HepG2 (cell line): Measurements from ENCODE around the gene HOXA6. TPM values are rescaled to one million over a fixed set of nuclear protein-coding genes. Genes with fewer than 3 reads are reported as not detected.

Experiments used
- ATAC-seq: fragments of 200-7000 bp; cut with Tn5 transposase; 3 replicates; pipeline ENCODE4 v1.9.1; 2020; ENCODE audit warnings: mild to moderate bottlenecking, moderate library complexity
- BruUV-seq: library from RNA; stranded (reverse); fragments of 400-500 nt; replicated peaks from 2 replicates; lab custom pipeline; 2021; lab: Mats Ljungman, UMichigan
- CTCF ChIA-PET: fragments of 300-600 bp; formaldehyde crosslinking; extraction: SDS; loops from one replicate; lab custom pipeline; 2021; ENCODE audit warnings: low total read pairs, inconsistent platforms, low intra/inter-chr PET ratio; lab: Yijun Ruan, JAX
- POLR2A ChIA-PET: fragments of 350-600 bp; sonication (Branson Sonifier 250); formaldehyde crosslinking; loops from one replicate; lab custom pipeline; 2020; ENCODE audit warnings: antibody characterized with exemption, inconsistent platforms; lab: Yijun Ruan, JAX
- DNase-seq: peaks from one replicate; pipeline ENCODE4 v3.0.0-alpha.2; 2015; ENCODE audit warnings: low spot score
- FAIRE-seq: peaks from 3 replicates; lab custom pipeline; 2011; peaks lifted over from hg19 to GRCh38; lab: Jason Lieb, UNC
- H2AFZ ChIP-seq: one replicate; pipeline ENCODE4 v1.6.1; 2011; ENCODE audit warnings: low read length, inconsistent platforms
- H3K27ac ChIP-seq: fragments of 300-600 bp; 3 replicates; pipeline ENCODE4 v1.8.0; 2011; ENCODE audit warnings: mixed run types, mild to moderate bottlenecking, mixed read lengths, low read length, inconsistent platforms; ENCODE audit not compliant: insufficient read depth; ENCODE audit errors: extremely low read length
- H3K27me3 ChIP-seq, 2 experiments: fragments of 200-600 bp in 1 of 2; 2 replicates in 1 of 2; 3 replicates in 1 of 2; pipeline versions ENCODE4 v1.6.0 to v1.8.0; 2011; ENCODE audit warnings: low read length in 2 of 2, mild to moderate bottlenecking in 2 of 2, moderate library complexity in 2 of 2, inconsistent platforms in 1 of 2; ENCODE audit not compliant: insufficient read depth in 2 of 2, control insufficient read depth in 1 of 2
- H3K36me3 ChIP-seq, 2 experiments: fragments of 200-600 bp in 1 of 2; replicated peaks in 1 of 2; 2 replicates in 1 of 2; 3 replicates in 1 of 2; pipeline versions ENCODE4 v1.5.1 to v1.8.0; 2011; ENCODE audit warnings: low read length in 2 of 2, inconsistent platforms in 1 of 2; ENCODE audit not compliant: insufficient read depth in 2 of 2, control insufficient read depth in 1 of 2
- H3K4me1 ChIP-seq: 2 replicates; pipeline ENCODE4 v1.5.1; 2012; ENCODE audit warnings: low read length, inconsistent platforms; ENCODE audit not compliant: insufficient read depth
- H3K4me2 ChIP-seq: 2 replicates; pipeline ENCODE4 v1.6.0; 2011; ENCODE audit warnings: low read depth, low read length, inconsistent platforms
- H3K4me3 ChIP-seq, 3 experiments: fragments of 200-600 bp in 1 of 3; sonication (generic), shearing (Covaris generic) in 1 of 3; replicated peaks in 1 of 3; 2 replicates each; pipeline ENCODE4 v1.5.1; 2011 to 2016; ENCODE audit warnings: low read length in 3 of 3, inconsistent platforms in 2 of 3, low read depth in 2 of 3, mild to moderate bottlenecking in 2 of 3, control low read depth in 1 of 3, mixed read lengths in 1 of 3; ENCODE audit not compliant: insufficient read depth in 1 of 3
- H3K79me2 ChIP-seq: one replicate; pipeline ENCODE4 v1.6.1; 2011; ENCODE audit warnings: low read length, inconsistent platforms; ENCODE audit not compliant: insufficient read depth
- H3K9ac ChIP-seq: 2 replicates; pipeline ENCODE4 v1.6.0; 2011; ENCODE audit warnings: mild to moderate bottlenecking, low read depth, low read length, inconsistent platforms; ENCODE audit not compliant: insufficient read depth
- H3K9me3 ChIP-seq: 2 replicates; pipeline ENCODE4 v1.5.1; 2012; ENCODE audit warnings: mild to moderate bottlenecking, low read length
- H4K20me1 ChIP-seq: 2 replicates; pipeline ENCODE4 v1.6.0; 2011; ENCODE audit warnings: inconsistent platforms, mild to moderate bottlenecking, low read length, moderate library complexity; ENCODE audit not compliant: insufficient read depth
- ASH2L ChIP-seq: fragments of 300-600, 200-600 bp; sonication (generic); IDR thresholded peaks from 2 replicates; pipeline ENCODE4 v1.7.0; 2017; ENCODE audit warnings: low read depth, mild to moderate bottlenecking, moderate library complexity, mixed read lengths, low read length; ENCODE audit not compliant: insufficient read length
- CBX2 ChIP-seq, 2 experiments: fragments of 200-600 bp in 1 of 2; sonication (generic); formaldehyde crosslinking in 1 of 2; IDR thresholded peaks; 2 replicates each; pipeline versions ENCODE4 v1.7.0 to v1.8.1; 2018 to 2022; ENCODE audit warnings: low read depth in 2 of 2, low read length in 1 of 2, mild to moderate bottlenecking in 1 of 2, missing genetic modification reagents in 1 of 2
- CCAR2 ChIP-seq: fragments of 200-400 bp; formaldehyde crosslinking; optimal IDR thresholded peaks from 2 replicates; pipeline ENCODE3; 2018; ENCODE audit warnings: low read depth, mild to moderate bottlenecking, low read length, moderate library complexity
- HNF4A ChIP-seq: sonication (generic); formaldehyde crosslinking; IDR thresholded peaks from 2 replicates; pipeline ENCODE4 v1.4.0; 2020; ENCODE audit warnings: missing genetic modification reagents
- MTF2 ChIP-seq: sonication (generic); formaldehyde crosslinking; IDR thresholded peaks from 2 replicates; pipeline ENCODE4 v1.5.0; 2020; ENCODE audit warnings: missing genetic modification reagents, borderline replicate concordance
- ZNF468 ChIP-seq: sonication (generic); formaldehyde crosslinking; IDR thresholded peaks from 2 replicates; pipeline ENCODE4 v1.8.0; 2022; ENCODE audit warnings: mild to moderate bottlenecking, moderate library complexity, missing genetic modification reagents
- WGBS: methylation state at CpG from one replicate; pipeline ENCODE4 v1.1.6; 2017; ENCODE audit warnings: low lambda C conversion rate; 5-methylcytosine and 5-hydroxymethylcytosine counted together
- in situ Hi-C: cut with HindIII; loops from 2 replicates; pipeline ENCODE4 v1.10.0; 2017; ENCODE audit warnings: low pct_unique_long_range_greater_than_20kb; ENCODE audit not compliant: extremely low pct_ligation_motif_present
- intact Hi-C: fragments of 100-400 bp; cut with micrococcal nuclease; formaldehyde crosslinking; loops from one replicate; pipeline ENCODE4 v1.10.0; 2022; ENCODE audit not compliant: unreplicated experiment
- polyA plus RNA-seq, 8 experiments: library from polyadenylated mRNA; depleted of rRNA in 3 of 8; stranded (reverse) in 7 of 8; unstranded in 1 of 8; fragments of >200 nt; fragmentation: Illumina TruSeq in 4 of 8; extraction: Trizol in 4 of 8; gene quantifications; 2 replicates each; pipeline versions ENCODE4 v1.2.1 to v1.2.3, GENCODE V29; 2011 to 2016; ENCODE audit warnings: low read depth in 4 of 8, missing spikeins in 1 of 8, mixed read lengths in 1 of 8; ENCODE audit not compliant: insufficient read depth in 1 of 8
- total RNA-seq, 5 experiments: library from RNA; depleted of rRNA; stranded (reverse); fragments of >200 nt; fragmentation: Illumina TruSeq; extraction: Trizol; gene quantifications; 2 replicates each; pipeline ENCODE4 v1.2.3, GENCODE V29; 2016; ENCODE audit warnings: low read depth in 1 of 5
- TF ChIP-seq, protein P1 (sequence below): sonication (generic); formaldehyde crosslinking; IDR thresholded peaks from 2 replicates; pipeline ENCODE4 v1.5.0; 2020; ENCODE audit warnings: mild to moderate bottlenecking, missing genetic modification reagents
- TF ChIP-seq, protein P2 (sequence below): sonication (generic); formaldehyde crosslinking; IDR thresholded peaks from 2 replicates; pipeline ENCODE4 v1.4.0; 2020; ENCODE audit warnings: missing genetic modification reagents, mild to moderate bottlenecking, borderline replicate concordance
- TF ChIP-seq, protein P3 (sequence below): sonication (generic); formaldehyde crosslinking; IDR thresholded peaks from 2 replicates; pipeline ENCODE4 v1.4.0; 2020; ENCODE audit warnings: missing genetic modification reagents, borderline replicate concordance
- TF ChIP-seq, protein P4 (sequence below): fragments of 450-650 bp; IDR thresholded peaks from 2 replicates; pipeline ENCODE4 v1.6.1; 2016

HOXA6 gene
- total and polyA plus RNA-seq, 2 of the 13 experiments (the other 11 are each of a cell fraction or from before 2014, with no cell fraction given) = 1.3 to 1.5 TPM

DNA sequence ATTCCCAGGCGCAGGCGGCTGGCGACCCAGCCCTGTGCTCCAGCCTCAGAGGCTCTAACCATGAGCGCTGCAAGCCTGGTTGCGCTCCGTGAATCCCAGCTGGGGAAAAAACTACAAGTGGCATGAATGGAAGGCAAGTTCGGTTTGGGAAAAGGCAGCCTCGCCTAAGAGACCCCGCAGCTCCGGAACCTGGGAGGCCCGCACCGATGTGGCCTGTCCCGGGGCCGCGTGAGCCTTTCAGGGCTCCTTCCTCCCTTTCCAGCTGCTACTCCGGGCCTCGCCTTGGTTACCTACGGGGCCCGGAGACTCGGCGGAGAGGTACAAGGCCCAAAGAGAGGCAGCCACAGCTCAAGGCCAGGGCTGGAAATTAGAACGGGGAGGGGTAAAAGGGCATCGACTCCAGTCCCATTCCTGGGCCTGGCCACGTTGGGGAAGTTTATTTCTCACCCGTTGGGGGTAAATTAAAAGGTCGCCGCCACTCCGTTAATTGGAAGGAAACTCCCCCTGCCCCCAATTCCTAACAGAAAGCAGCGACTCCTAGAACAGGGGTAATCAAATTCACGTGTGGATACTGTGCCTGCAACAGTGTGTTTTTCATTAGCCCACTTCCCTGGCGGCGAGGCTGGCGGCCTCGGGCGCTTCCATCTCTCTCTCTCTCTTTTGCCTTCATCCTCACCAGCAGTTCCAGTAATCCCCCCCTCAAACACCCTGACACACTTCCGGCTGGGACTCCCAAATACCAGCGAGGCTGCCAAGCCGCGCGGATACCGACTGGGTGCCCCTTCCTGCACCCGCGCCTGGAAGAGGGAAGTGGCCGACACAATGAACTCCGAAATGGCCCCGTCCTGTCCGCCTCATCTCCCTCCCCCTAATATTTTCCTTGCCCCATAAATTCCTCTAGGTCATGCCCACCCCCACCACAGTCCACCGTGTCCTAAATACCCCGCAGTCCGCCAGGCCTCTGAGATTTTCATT, 19.2 kb upstream of the HOXA6 start:
- FAIRE-seq (no peak), ATAC-seq (no peak)
- Histone ChIP-seq H3K4me1 (peaks cover 13% of the 10 kb centered on the region), H3K27me3 (peaks cover 2 to 56% of the 10 kb centered on the region in 2 experiments), H3K9ac (no peak overlapping the region), H4K20me1 (no peaks in the 10 kb centered on the region), H3K4me2 (no peak overlapping the region)
- CTCF ChIA-PET = no interaction called here
- 69% methylated on average over 40 of the region's 50 CpGs for WGBS
- no TSS peak for BruUV-seq
- in situ Hi-C loops = loop anchor here (25.0 kb wide), 1 partner anchor 1080 kb away; no protein-coding TSS in a partner anchor
- TF ChIP-seq, protein P1, sequence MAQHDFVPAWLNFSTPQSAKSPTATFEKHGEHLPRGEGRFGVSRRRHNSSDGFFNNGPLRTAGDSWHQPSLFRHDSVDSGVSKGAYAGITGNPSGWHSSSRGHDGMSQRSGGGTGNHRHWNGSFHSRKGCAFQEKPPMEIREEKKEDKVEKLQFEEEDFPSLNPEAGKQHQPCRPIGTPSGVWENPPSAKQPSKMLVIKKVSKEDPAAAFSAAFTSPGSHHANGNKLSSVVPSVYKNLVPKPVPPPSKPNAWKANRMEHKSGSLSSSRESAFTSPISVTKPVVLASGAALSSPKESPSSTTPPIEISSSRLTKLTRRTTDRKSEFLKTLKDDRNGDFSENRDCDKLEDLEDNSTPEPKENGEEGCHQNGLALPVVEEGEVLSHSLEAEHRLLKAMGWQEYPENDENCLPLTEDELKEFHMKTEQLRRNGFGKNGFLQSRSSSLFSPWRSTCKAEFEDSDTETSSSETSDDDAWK (CRISPR knock-in tag) = no peak
- no peak for TF ChIP-seq CBX2 (IDR thresholded peaks at IDR 0.05; ENCODE audit: low read depth, low read length)
- no peak for TF ChIP-seq CBX2 (CRISPR knock-in tag; IDR thresholded peaks at IDR 0.05; ENCODE audit: low read depth)
- no peak for TF ChIP-seq ASH2L
- no peak for TF ChIP-seq CCAR2
- TF ChIP-seq, protein P2, sequence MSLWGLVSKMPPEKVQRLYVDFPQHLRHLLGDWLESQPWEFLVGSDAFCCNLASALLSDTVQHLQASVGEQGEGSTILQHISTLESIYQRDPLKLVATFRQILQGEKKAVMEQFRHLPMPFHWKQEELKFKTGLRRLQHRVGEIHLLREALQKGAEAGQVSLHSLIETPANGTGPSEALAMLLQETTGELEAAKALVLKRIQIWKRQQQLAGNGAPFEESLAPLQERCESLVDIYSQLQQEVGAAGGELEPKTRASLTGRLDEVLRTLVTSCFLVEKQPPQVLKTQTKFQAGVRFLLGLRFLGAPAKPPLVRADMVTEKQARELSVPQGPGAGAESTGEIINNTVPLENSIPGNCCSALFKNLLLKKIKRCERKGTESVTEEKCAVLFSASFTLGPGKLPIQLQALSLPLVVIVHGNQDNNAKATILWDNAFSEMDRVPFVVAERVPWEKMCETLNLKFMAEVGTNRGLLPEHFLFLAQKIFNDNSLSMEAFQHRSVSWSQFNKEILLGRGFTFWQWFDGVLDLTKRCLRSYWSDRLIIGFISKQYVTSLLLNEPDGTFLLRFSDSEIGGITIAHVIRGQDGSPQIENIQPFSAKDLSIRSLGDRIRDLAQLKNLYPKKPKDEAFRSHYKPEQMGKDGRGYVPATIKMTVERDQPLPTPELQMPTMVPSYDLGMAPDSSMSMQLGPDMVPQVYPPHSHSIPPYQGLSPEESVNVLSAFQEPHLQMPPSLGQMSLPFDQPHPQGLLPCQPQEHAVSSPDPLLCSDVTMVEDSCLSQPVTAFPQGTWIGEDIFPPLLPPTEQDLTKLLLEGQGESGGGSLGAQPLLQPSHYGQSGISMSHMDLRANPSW (CRISPR knock-in tag) = no peak
- TF ChIP-seq MTF2 (CRISPR knock-in tag) = no peak
- TF ChIP-seq, protein P3, sequence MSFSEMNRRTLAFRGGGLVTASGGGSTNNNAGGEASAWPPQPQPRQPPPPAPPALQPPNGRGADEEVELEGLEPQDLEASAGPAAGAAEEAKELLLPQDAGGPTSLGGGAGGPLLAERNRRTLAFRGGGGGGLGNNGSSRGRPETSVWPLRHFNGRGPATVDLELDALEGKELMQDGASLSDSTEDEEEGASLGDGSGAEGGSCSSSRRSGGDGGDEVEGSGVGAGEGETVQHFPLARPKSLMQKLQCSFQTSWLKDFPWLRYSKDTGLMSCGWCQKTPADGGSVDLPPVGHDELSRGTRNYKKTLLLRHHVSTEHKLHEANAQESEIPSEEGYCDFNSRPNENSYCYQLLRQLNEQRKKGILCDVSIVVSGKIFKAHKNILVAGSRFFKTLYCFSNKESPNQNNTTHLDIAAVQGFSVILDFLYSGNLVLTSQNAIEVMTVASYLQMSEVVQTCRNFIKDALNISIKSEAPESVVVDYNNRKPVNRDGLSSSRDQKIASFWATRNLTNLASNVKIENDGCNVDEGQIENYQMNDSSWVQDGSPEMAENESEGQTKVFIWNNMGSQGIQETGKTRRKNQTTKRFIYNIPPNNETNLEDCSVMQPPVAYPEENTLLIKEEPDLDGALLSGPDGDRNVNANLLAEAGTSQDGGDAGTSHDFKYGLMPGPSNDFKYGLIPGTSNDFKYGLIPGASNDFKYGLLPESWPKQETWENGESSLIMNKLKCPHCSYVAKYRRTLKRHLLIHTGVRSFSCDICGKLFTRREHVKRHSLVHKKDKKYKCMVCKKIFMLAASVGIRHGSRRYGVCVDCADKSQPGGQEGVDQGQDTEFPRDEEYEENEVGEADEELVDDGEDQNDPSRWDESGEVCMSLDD (CRISPR knock-in tag) = no peak
- no peak for TF ChIP-seq HNF4A (CRISPR knock-in tag)
- TF ChIP-seq, protein P4, sequence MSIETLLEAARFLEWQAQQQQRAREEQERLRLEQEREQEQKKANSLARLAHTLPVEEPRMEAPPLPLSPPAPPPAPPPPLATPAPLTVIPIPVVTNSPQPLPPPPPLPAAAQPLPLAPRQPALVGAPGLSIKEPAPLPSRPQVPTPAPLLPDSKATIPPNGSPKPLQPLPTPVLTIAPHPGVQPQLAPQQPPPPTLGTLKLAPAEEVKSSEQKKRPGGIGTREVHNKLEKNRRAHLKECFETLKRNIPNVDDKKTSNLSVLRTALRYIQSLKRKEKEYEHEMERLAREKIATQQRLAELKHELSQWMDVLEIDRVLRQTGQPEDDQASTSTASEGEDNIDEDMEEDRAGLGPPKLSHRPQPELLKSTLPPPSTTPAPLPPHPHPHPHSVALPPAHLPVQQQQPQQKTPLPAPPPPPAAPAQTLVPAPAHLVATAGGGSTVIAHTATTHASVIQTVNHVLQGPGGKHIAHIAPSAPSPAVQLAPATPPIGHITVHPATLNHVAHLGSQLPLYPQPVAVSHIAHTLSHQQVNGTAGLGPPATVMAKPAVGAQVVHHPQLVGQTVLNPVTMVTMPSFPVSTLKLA = no peak
- no peak for TF ChIP-seq ZNF468 (CRISPR knock-in tag)
- TF ChIP-seq, all 625 proteins: peak for 0
- no peaks in the 10 kb centered on the region for H3K9me3 ChIP-seq
- DNase-seq = no peak
- intact Hi-C loops = no loop called here
- H3K36me3 ChIP-seq = no peaks in the 10 kb centered on the region
- no peak overlapping the region for H2AFZ ChIP-seq
- no peaks in the 10 kb centered on the region for H3K79me2 ChIP-seq
- no peak overlapping the region for H3K4me3 ChIP-seq
- no peak overlapping the region for H3K27ac ChIP-seq
- POLR2A ChIA-PET = no interaction called here
